ENCODE data around the gene SEMA3G.

The SEMA3G gene

DNA sequence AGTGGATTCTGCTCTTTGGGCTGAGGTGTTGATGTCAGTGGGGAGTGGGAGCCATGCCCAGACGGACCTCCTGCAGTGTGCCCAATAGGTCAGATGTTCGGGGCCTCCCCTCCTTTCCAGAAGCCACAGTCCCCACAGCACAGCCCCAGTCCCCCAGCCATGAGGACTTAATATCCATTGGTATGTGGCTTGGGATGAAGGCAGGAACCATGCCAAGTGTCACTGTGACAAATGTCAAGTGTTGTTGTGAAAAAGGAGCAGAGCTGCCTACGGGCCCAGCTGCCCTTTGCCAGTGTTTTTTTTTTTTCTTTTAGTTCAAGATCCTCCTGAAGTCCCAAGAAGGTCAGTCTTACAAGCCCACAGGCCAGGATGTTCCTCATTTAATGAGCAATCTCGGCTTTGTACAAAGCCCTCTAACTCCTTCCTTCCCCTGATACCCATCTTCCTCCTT, 12.2 kb downstream of the SEMA3G start:
- intact Hi-C loops (cut with DNase I), result no loop called here
- DNase-seq, result peak in 1 of 42 donors; percentile 2

DNA sequence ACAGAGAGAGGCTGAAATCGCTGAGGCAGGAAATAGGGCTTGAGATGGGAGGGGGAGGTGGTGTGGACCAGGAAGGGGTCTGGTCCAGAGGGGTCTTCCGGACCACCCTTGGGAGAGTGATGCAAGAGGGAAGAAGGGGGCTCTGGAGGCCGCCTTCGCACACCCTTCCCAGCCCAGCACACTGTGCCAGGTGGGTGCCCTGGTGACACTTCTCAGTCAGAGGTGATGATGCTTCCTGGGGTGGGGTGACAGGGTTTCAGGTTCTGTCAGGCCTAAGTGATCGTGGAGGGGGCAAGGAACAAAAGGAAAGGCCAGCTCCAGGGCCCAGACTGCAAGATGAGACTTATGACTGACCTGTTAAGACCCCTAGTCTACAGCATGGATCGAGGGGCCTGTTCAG, 12.7 kb downstream of the SEMA3G start:
- peak in 1 of 42 donors; percentile 3 for DNase-seq
- intact Hi-C loops (cut with DNase I), result no loop called here

- intact Hi-C loops (cut with DNase I), result no loop called here
Measured at GRCh38 chr3:52431459-52432223, 13.3 kb downstream of the SEMA3G start.

DNA sequence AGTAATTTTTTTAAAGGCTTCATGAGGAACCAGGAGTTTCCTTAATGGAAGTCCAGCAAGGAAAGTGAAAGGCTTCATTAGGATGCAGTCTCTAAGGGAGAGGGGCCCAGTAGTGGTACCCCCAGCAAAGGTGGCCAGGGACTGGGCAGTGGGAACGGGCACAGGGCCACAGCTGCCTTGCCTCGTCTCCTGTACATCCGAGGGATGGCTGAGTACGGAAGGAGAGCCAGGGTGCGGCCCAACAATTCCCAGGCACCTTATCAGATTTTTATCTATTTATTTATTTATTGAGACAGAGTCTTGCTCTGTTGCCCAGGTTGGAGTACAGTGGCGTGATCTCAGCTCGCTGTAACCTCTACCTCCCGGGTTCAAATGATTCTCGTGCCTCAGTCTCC, 14.5 kb downstream of the SEMA3G start:
- DNase-seq, result peak in 1 of 42 donors; percentile 1
- intact Hi-C loops (cut with DNase I), result no loop called here

More at GRCh38 chr3:52431459-52432223, 13.3 kb downstream of the SEMA3G start:
- DNase-seq, result peak in 1 of 42 donors; percentile 1

- peak in 2 of 42 donors; percentile 5 to 15 for DNase-seq
- intact Hi-C loops (cut with DNase I), result no loop called here
Measured at GRCh38 chr3:52429779-52430415, 15.0 kb downstream of the SEMA3G start.

GRCh38 chr3:52429031-52429430, 15.9 kb downstream of the SEMA3G start:
- DNase-seq, result peak in 2 of 42 donors; percentile 5
- intact Hi-C loops (cut with DNase I), result no loop called here

GRCh38 chr3:52428151-52429005, 16.5 kb downstream of the SEMA3G start:
- DNase-seq, result peak in 41 of 42 donors; percentile 39 to 90 (median 76)
- intact Hi-C loops (cut with DNase I), result no loop called here

GRCh38 chr3:52423173-52423572, 21.7 kb downstream of the SEMA3G start:
- peak in 1 of 42 donors; percentile 4 for DNase-seq
- intact Hi-C loops (cut with DNase I), result no loop called here

- intact Hi-C loops (cut with DNase I), result no loop called here
- no peak for DNase-seq
Measured at GRCh38 chr3:52422669-52423068, 22.2 kb downstream of the SEMA3G start.

GRCh38 chr3:52420388-52420787, 24.5 kb downstream of the SEMA3G start:
- intact Hi-C loops (cut with DNase I), result no loop called here
- peak in 1 of 42 donors; percentile 4 for DNase-seq

GRCh38 chr3:52415800-52416199, 29.1 kb downstream of the SEMA3G start:
- intact Hi-C loops (cut with DNase I), result no loop called here
- DNase-seq, result no peak

DNA sequence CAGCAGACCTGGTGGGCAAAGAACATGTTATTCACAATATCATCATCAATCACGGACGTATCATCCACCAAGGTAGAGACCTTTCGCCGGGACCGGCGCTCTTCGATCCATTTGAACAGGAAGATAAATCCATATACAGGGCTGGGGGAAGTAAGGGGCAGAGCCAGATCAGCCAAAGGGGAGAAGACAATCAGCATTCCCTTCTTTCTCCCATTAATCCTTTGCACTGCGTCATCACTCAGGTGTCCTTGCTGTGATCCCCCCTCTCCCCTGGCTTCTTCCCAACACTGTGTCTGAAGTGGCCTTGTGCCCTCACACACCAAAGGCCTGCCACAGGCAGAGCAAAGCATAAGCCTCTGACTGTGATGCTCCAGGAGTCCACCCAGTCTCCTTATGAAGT, 36.4 kb downstream of the SEMA3G start:
- DNase-seq, result no peak
- intact Hi-C loops (cut with DNase I), result loop anchor here (10.0 kb wide), 1 partner anchor 114 kb away; no protein-coding TSS in a partner anchor

- peak in 1 of 42 donors; percentile 1 for DNase-seq
Measured at GRCh38 chr3:52407779-52408178, 37.1 kb downstream of the SEMA3G start.

GRCh38 chr3:52406791-52407510, 38.0 kb downstream of the SEMA3G start:
- DNase-seq, result peak in 1 of 42 donors; percentile 3

More at GRCh38 chr3:52407779-52408178, 37.1 kb downstream of the SEMA3G start:
- intact Hi-C loops (cut with DNase I), result loop anchor here (10.0 kb wide), 1 partner anchor 113 kb away; no protein-coding TSS in a partner anchor

DNA sequence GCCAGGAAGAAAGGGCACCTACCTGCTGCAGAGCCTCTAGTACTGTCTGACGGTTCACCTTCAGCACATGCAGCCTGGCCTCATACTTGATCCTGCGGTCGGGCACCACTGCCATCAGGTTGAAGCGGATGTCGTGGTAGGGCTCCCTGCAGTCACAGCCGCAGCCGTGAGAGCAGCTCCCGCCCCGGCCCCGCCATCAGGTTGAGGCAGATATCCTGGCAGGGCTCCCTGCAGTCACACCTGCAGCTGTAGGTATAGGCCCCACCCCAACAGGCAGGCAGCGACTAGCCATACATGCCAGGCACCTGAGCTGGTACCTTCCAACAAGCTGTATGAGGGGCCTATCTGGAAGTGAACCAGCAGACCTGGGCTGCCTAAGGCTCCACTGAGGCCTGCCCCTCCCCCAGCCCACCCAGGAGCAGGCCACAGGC, 38.7 kb downstream of the SEMA3G start:
- no peak for DNase-seq
- intact Hi-C loops (cut with DNase I), result loop anchor here (10.0 kb wide), 1 partner anchor 111 kb away; no protein-coding TSS in a partner anchor

More at GRCh38 chr3:52406791-52407510, 38.0 kb downstream of the SEMA3G start:
- intact Hi-C loops (cut with DNase I), result loop anchor here (10.0 kb wide), 1 partner anchor 112 kb away; no protein-coding TSS in a partner anchor

GRCh38 chr3:52405601-52406110, 39.2 kb downstream of the SEMA3G start:
- intact Hi-C loops (cut with DNase I), result loop anchor here (10.0 kb wide), 1 partner anchor 111 kb away; no protein-coding TSS in a partner anchor
- peak in 1 of 42 donors; percentile 0 for DNase-seq

GRCh38 chr3:52405066-52405465, 39.8 kb downstream of the SEMA3G start:
- intact Hi-C loops (cut with DNase I), result loop anchor here (10.0 kb wide), 1 partner anchor 110 kb away; no protein-coding TSS in a partner anchor
- DNase-seq, result peak in 1 of 42 donors; percentile 4

DNA sequence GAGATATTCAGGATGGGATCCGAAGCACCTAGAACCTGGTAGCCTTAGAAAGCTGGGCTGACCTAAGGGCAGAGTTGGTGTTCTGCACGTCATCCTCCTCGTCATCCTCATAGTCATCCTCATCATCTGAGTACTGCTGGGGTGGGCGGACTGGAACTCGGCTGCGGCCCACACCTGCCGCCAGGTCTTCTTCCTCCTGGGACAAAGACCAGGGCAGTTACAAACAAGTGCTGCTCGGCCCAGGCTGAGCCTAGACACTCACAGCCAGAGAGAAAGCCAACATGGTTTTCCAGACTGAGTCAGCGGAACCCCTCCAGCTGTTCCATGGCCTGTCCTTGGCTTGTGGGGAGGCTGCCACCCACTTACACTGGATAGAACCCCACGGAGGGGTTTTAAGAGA, 40.5 kb downstream of the SEMA3G start:
- intact Hi-C loops (cut with DNase I), result loop anchor here (10.0 kb wide), 1 partner anchor 110 kb away; no protein-coding TSS in a partner anchor
- peak in 1 of 42 donors; percentile 1 for DNase-seq

Data from head of caudate nucleus (tissue), 42 donors.